Esophagus muscularis mucosa (tissue), 3 donors: Measurements from ENCODE around the gene SNX3.
"Not testable (repeated sequence)": the region's sequence is repeated elsewhere in the genome, so short reads cannot be mapped to it uniquely, and the experiment has no call there.

Experiments
- CTCF ChIP-seq, 3 experiments: fragments of 200-600 bp in 2 of 3; fragments of 450-650 bp in 1 of 3; sonication (generic) in 2 of 3; IDR thresholded peaks; one replicate each; pipeline ENCODE4 v1.5.1; 2017 to 2019; ENCODE audit warnings: antibody characterized with exemption in 3 of 3, mild to moderate bottlenecking in 2 of 3, moderate library complexity in 1 of 3
- POLR2A ChIP-seq: fragments of 450-650 bp; IDR thresholded peaks from one replicate; pipeline ENCODE4 v1.6.1; 2017; ENCODE audit warnings: antibody characterized with exemption, moderate library complexity, mild to moderate bottlenecking, low read depth
- POLR2AphosphoS5 ChIP-seq, 2 donors: sonication (generic); formaldehyde crosslinking; IDR thresholded peaks; one replicate each; pipeline ENCODE4 v1.6.1; 2017; ENCODE audit warnings: antibody characterized with exemption in 2 of 2

- not testable (repeated sequence) for TF ChIP-seq POLR2A; CTCF (IDR thresholded peaks at IDR 0.05); POLR2AphosphoS5 (IDR thresholded peaks at IDR 0.05)
Observed at GRCh38 chr6:108269955-108270354, 9.1 kb upstream of the SNX3 start.
